H1 (cell line): ENCODE measurements around the gene CADM1. TPM values are rescaled to one million over a fixed set of nuclear protein-coding genes. Genes with fewer than 3 reads are reported as not detected.

ENCODE experiments used
- CTCF ChIA-PET: fragments of 300-600 bp; sonication (Branson Sonifier 250); formaldehyde crosslinking; loops from one replicate; lab custom pipeline; 2021; ENCODE audit not compliant: partially characterized antibody; lab: Charles Lee
- POLR2A ChIA-PET: fragments of 300-600 bp; sonication (Branson Sonifier 250); formaldehyde crosslinking; loops from one replicate; lab custom pipeline; 2021; ENCODE audit warnings: inconsistent platforms; ENCODE audit not compliant: partially characterized antibody; lab: Charles Lee
- DNase-seq, 2 experiments: peaks; one replicate each; pipeline versions ENCODE4 v3.0.0 to v3.0.0-alpha.2; 2010 to 2022; ENCODE audit warnings: low spot score in 2 of 2, low read depth in 1 of 2, mixed read lengths in 1 of 2
- FAIRE-seq: peaks from 2 replicates; lab custom pipeline; 2011; peaks lifted over from hg19 to GRCh38; lab: Jason Lieb, UNC
- H2AFZ ChIP-seq: 2 replicates; pipeline ENCODE4 v1.8.1; 2012; ENCODE audit warnings: low read length, inconsistent platforms
- H2AK5ac ChIP-seq: 2 replicates; pipeline ENCODE4 v1.6.1; 2013; ENCODE audit warnings: low read depth, low read length
- H2BK120ac ChIP-seq: replicated peaks from 2 replicates; pipeline ENCODE3; 2013; ENCODE audit warnings: low read depth, low read length, inconsistent platforms
- H2BK12ac ChIP-seq: 2 replicates; pipeline ENCODE4 v1.6.1; 2013; ENCODE audit warnings: low read depth, low read length
- H2BK15ac ChIP-seq: 2 replicates; pipeline ENCODE4 v1.6.1; 2013; ENCODE audit warnings: low read length
- H2BK20ac ChIP-seq: 2 replicates; pipeline ENCODE4 v1.6.1; 2013; ENCODE audit warnings: low read length
- H2BK5ac ChIP-seq: 2 replicates; pipeline ENCODE4 v1.6.1; 2013; ENCODE audit warnings: low read depth, low read length
- H3K14ac ChIP-seq: 2 replicates; pipeline ENCODE4 v1.6.1; 2013; ENCODE audit warnings: inconsistent platforms; ENCODE audit not compliant: insufficient read length
- H3K18ac ChIP-seq: 2 replicates; pipeline ENCODE4 v1.6.1; 2013; ENCODE audit warnings: low read length; ENCODE audit errors: extremely low read depth
- H3K23ac ChIP-seq: 2 replicates; pipeline ENCODE4 v1.6.1; 2013; ENCODE audit warnings: inconsistent platforms; ENCODE audit not compliant: insufficient read length
- H3K23me2 ChIP-seq: 2 replicates; pipeline ENCODE4 v1.6.1; 2013; ENCODE audit warnings: low read depth, low read length
- H3K27ac ChIP-seq: 2 replicates; pipeline ENCODE4 v1.6.1; 2011; ENCODE audit warnings: low read depth, low read length, inconsistent platforms
- H3K27me3 ChIP-seq, 4 experiments: replicated peaks in 1 of 4; 1 replicate in 1 of 4; 2 replicates in 3 of 4; pipeline versions ENCODE4 v1.6.1 to v1.8.1; 2011 to 2013; ENCODE audit warnings: low read length in 3 of 4, mild to moderate bottlenecking in 3 of 4, inconsistent platforms in 2 of 4, mixed read lengths in 2 of 4, moderate library complexity in 1 of 4; ENCODE audit not compliant: control insufficient read depth in 3 of 4, insufficient read depth in 3 of 4; ENCODE audit errors: extremely low read depth in 1 of 4
- H3K36me3 ChIP-seq, 4 experiments: 2 replicates each; pipeline versions ENCODE4 v1.6.1 to v1.8.1; 2011 to 2013; ENCODE audit warnings: mild to moderate bottlenecking in 4 of 4, low read length in 3 of 4, moderate library complexity in 2 of 4, control low read depth in 1 of 4, inconsistent platforms in 1 of 4; ENCODE audit not compliant: insufficient read depth in 4 of 4, control insufficient read depth in 2 of 4
- H3K4ac ChIP-seq: replicated peaks from 2 replicates; pipeline ENCODE3; 2013; ENCODE audit warnings: low read length, low read depth, mixed read lengths, inconsistent platforms; ENCODE audit not compliant: insufficient read length
- H3K4me1 ChIP-seq, 4 experiments: replicated peaks in 1 of 4; 1 replicate in 1 of 4; 2 replicates in 3 of 4; pipeline versions ENCODE4 v1.6.1 to v1.8.1; 2011 to 2013; ENCODE audit warnings: low read length in 3 of 4, inconsistent platforms in 2 of 4, mixed read lengths in 1 of 4; ENCODE audit not compliant: insufficient read depth in 4 of 4, control insufficient read depth in 3 of 4
- H3K4me2 ChIP-seq, 2 experiments: 2 replicates each; pipeline versions ENCODE4 v1.6.1 to v1.8.1; 2011 to 2013; ENCODE audit warnings: low read depth in 2 of 2, low read length in 2 of 2, control low read depth in 1 of 2, inconsistent platforms in 1 of 2, mild to moderate bottlenecking in 1 of 2; ENCODE audit not compliant: insufficient read depth in 1 of 2
- H3K4me3 ChIP-seq, 4 experiments: fragments of 200-600, 300-600 bp in 1 of 4; sonication (generic), shearing (Covaris generic), sonication (Bioruptor Twin) in 1 of 4; 2 replicates each; pipeline versions ENCODE4 v1.5.1 to v1.8.1; 2011 to 2016; ENCODE audit warnings: low read length in 4 of 4, low read depth in 3 of 4, control low read depth in 2 of 4, inconsistent platforms in 2 of 4, mild to moderate bottlenecking in 2 of 4, mixed read lengths in 1 of 4, moderate library complexity in 1 of 4; ENCODE audit not compliant: insufficient read depth in 2 of 4; ENCODE audit errors: extremely low read depth in 1 of 4
- H3K56ac ChIP-seq: replicated peaks from 2 replicates; pipeline ENCODE3; 2013; ENCODE audit warnings: low read depth, mild to moderate bottlenecking, mixed read lengths, low read length, inconsistent platforms; ENCODE audit not compliant: insufficient read length
- H3K79me1 ChIP-seq: 2 replicates; pipeline ENCODE4 v1.6.1; 2013; ENCODE audit warnings: low read depth, low read length, control low read depth
- H3K79me2 ChIP-seq, 2 experiments: 2 replicates each; pipeline versions ENCODE4 v1.6.1 to v1.8.1; 2012 to 2013; ENCODE audit warnings: low read length in 2 of 2, mild to moderate bottlenecking in 2 of 2, inconsistent platforms in 1 of 2; ENCODE audit not compliant: insufficient read depth in 2 of 2, control insufficient read depth in 1 of 2
- H3K9ac ChIP-seq, 4 experiments: replicated peaks in 1 of 4; 1 replicate in 1 of 4; 2 replicates in 3 of 4; pipeline versions ENCODE4 v1.6.1 to v1.8.1; 2011 to 2013; ENCODE audit warnings: low read depth in 3 of 4, low read length in 3 of 4, control low read depth in 2 of 4, mild to moderate bottlenecking in 2 of 4, moderate library complexity in 2 of 4, inconsistent platforms in 1 of 4; ENCODE audit errors: extremely low read depth in 1 of 4
- H3K9me3 ChIP-seq, 2 experiments: 2 replicates each; pipeline versions ENCODE4 v1.6.1 to v1.8.1; 2012 to 2013; ENCODE audit warnings: mild to moderate bottlenecking in 2 of 2, moderate library complexity in 2 of 2, control low read depth in 1 of 2, inconsistent platforms in 1 of 2, low read depth in 1 of 2, low read length in 1 of 2, mixed read lengths in 1 of 2; ENCODE audit not compliant: insufficient read depth in 2 of 2
- H4K20me1 ChIP-seq, 2 experiments: replicated peaks in 1 of 2; 2 replicates each; pipeline versions ENCODE3 to v1.8.1; 2011 to 2013; ENCODE audit warnings: inconsistent platforms in 2 of 2, low read length in 2 of 2, mild to moderate bottlenecking in 1 of 2; ENCODE audit not compliant: insufficient read depth in 2 of 2, control insufficient read depth in 1 of 2
- H4K5ac ChIP-seq: 2 replicates; pipeline ENCODE4 v1.6.1; 2013; ENCODE audit warnings: low read length, low read depth, mixed read lengths, inconsistent platforms; ENCODE audit not compliant: insufficient read length
- H4K8ac ChIP-seq: 2 replicates; pipeline ENCODE4 v1.8.0; 2013; ENCODE audit warnings: mild to moderate bottlenecking, moderate library complexity, low read length, inconsistent platforms; ENCODE audit not compliant: insufficient read depth; ENCODE audit errors: extremely low read depth
- H4K91ac ChIP-seq: replicated peaks from 2 replicates; pipeline ENCODE3; 2013; ENCODE audit warnings: low read length, mixed read lengths, inconsistent platforms; ENCODE audit not compliant: insufficient read length
- CBX8 ChIP-seq: fragments of 300-800, 300-1000 bp; sonication (generic); IDR thresholded peaks from 2 replicates; pipeline ENCODE4 v1.7.1; 2016; ENCODE audit warnings: low read depth, low read length, borderline replicate concordance
- FOSL1 ChIP-seq: IDR thresholded peaks from 2 replicates; pipeline ENCODE4 v1.6.1; 2011; ENCODE audit warnings: mild to moderate bottlenecking, low read depth, low read length, moderate library complexity; ENCODE audit not compliant: insufficient read depth
- NANOG ChIP-seq: IDR thresholded peaks from 2 replicates; pipeline ENCODE4 v1.6.1; 2011; ENCODE audit warnings: low read length, low read depth, mild to moderate bottlenecking, inconsistent platforms; ENCODE audit not compliant: insufficient read depth, poor library complexity, severe bottlenecking
- PHF8 ChIP-seq: fragments of 200-600 bp; sonication (generic); conservative IDR thresholded peaks from 2 replicates; pipeline ENCODE4 v1.7.1; 2012; ENCODE audit warnings: low read depth, mild to moderate bottlenecking, inconsistent platforms, low read length, moderate library complexity
- RXRA ChIP-seq: IDR thresholded peaks from 2 replicates; pipeline ENCODE4 v1.6.1; 2011; ENCODE audit warnings: low read depth, mild to moderate bottlenecking, low read length, moderate library complexity; ENCODE audit not compliant: insufficient read depth
- SIX5 ChIP-seq: IDR thresholded peaks from 2 replicates; pipeline ENCODE4 v1.6.1; 2011; ENCODE audit warnings: mild to moderate bottlenecking, low read depth, low read length
- SP2 ChIP-seq: IDR thresholded peaks from 2 replicates; pipeline ENCODE4 v1.6.1; 2012; ENCODE audit warnings: mild to moderate bottlenecking, low read length, inconsistent platforms
- TBP ChIP-seq: IDR thresholded peaks from 2 replicates; pipeline ENCODE4 v1.6.1; 2011; ENCODE audit warnings: low read depth, low read length, improper control_type of control experiment
- WGBS, 2 experiments: shearing (Covaris generic) in 1 of 2; methylation state at CpG; one replicate each; pipeline versions ENCODE4 v1.1.6 to v1.1.7; 2013 to 2015; ENCODE audit warnings: low lambda C conversion rate in 2 of 2, mixed read lengths in 2 of 2, inconsistent platforms in 1 of 2, low coverage in 1 of 2, missing lambda C conversion rate in 1 of 2; ENCODE audit not compliant: insufficient replicate concordance in 2 of 2, insufficient coverage in 1 of 2, insufficient read length in 1 of 2; ENCODE audit errors: extremely low coverage in 1 of 2, missing lambda C conversion rate in 1 of 2; 5-methylcytosine and 5-hydroxymethylcytosine counted together
- polyA plus RNA-seq, 7 experiments: library from polyadenylated mRNA; depleted of rRNA in 3 of 7; stranded (reverse) in 5 of 7; unstranded in 2 of 7; fragments of >200 nt in 5 of 7; fragments of 200-250 nt in 2 of 7; gene quantifications; 1 replicate in 5 of 7; 2 replicates in 1 of 7; 4 replicates in 1 of 7; pipeline versions ENCODE4 v1.2.1 to v1.2.3, GENCODE V29; 2011 to 2013; ENCODE audit warnings: missing spikeins in 2 of 7, mixed read lengths in 2 of 7
- total RNA-seq: library from RNA; stranded (reverse); fragmentation: NEBNext Ultra II Directional; extraction: Animal tissue kit (Norgen Biotek cat#: 25700); gene quantifications from 2 replicates; pipeline ENCODE4 v1.2.1, GENCODE V29; 2021
- TF ChIP-seq, protein P1 (sequence below): IDR thresholded peaks from 2 replicates; pipeline ENCODE4 v1.6.1; 2012; ENCODE audit warnings: inconsistent platforms
- TF ChIP-seq, protein P2 (sequence below): IDR thresholded peaks from 2 replicates; pipeline ENCODE4 v1.6.1; 2011; ENCODE audit warnings: low read depth, mild to moderate bottlenecking, low read length; ENCODE audit not compliant: insufficient read depth
- TF ChIP-seq, protein P3 (sequence below): IDR thresholded peaks from 2 replicates; pipeline ENCODE4 v1.6.1; 2011; ENCODE audit warnings: low read length, improper control_type of control experiment

Gene CADM1
- total and polyA plus RNA-seq, 2 of the 8 experiments (the other 6 are each of a cell fraction or from before 2014, with no cell fraction given) = 8.3 to 25.3 TPM

DNA sequence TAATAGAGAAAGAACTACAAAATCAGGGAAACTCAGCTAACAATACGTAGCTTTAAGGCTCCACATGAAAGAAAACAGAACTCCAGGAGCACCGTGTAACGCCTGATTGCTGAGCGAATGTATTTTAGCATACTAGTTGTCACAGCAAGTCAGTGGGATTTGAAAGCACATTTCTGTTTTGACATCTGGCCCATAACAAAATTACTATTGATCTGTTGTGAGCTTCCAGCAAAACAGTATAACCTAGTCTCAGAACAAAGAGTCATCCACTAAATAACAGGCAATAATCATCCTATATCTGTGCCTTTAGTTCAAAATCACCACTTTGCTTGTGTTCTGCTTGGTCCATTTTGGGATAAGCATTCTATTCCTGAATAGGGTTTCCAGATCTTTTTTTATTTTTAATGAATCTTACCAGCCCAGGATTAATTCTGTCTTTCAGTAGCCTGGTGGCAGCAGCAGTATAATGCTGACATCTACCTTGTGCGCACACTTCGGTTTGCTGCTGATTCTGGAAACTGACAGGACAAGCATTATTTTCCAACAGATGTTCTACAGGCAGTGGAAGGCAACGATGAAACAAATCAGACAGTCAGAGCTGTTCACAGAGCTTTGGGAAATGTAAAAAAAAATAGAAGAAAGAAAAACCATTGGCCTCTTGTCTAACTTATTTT is 66.2 kb downstream of the CADM1 start:
- no peak overlapping the region for H2AFZ ChIP-seq
- WGBS, 2 experiments = 83% methylated on average over 7 of the region's 7 CpGs; no CpG with 5 or more reads in 1 of the 2 experiments
- CTCF ChIA-PET = interaction anchor here (1.2 to 1.8 kb wide), 3 partner anchors 9 to 663 kb away, joined by 3 to 5 read pairs (median 4); no protein-coding TSS in a partner anchor
- H4K8ac ChIP-seq = no peak overlapping the region
- H3K14ac ChIP-seq = no peak overlapping the region
- no peak overlapping the region for H4K5ac ChIP-seq
- no peaks in the 10 kb centered on the region for H3K23me2 ChIP-seq
- H4K20me1 ChIP-seq = no peaks in the 10 kb centered on the region
- no peak overlapping the region for H3K56ac ChIP-seq
- no peak overlapping the region for H2BK120ac ChIP-seq
- no peak overlapping the region for H3K23ac ChIP-seq
- H3K79me2 ChIP-seq = no peaks in the 10 kb centered on the region
- no peak overlapping the region for H3K4me2 ChIP-seq
- H3K79me1 ChIP-seq = no peaks in the 10 kb centered on the region
- no peaks in the 10 kb centered on the region for H3K36me3 ChIP-seq
- H2BK15ac ChIP-seq = no peak overlapping the region
- no peak overlapping the region for H3K9ac ChIP-seq
- POLR2A ChIA-PET = no interaction called here
- H3K4me1 ChIP-seq = peaks cover 0 to 2% (median 0%) of the 10 kb centered on the region in 4 experiments; a peak in 1 of 7 replicates
- no peak overlapping the region for H2BK12ac ChIP-seq
- FAIRE-seq (no peak), DNase-seq (no peak)
- no peak overlapping the region for H3K18ac ChIP-seq
- H2BK20ac ChIP-seq = no peak overlapping the region
- H3K4ac ChIP-seq = no peak overlapping the region
- no peaks in the 10 kb centered on the region for H3K9me3 ChIP-seq
- H3K4me3 ChIP-seq = no peak overlapping the region
- H2AK5ac ChIP-seq = no peak overlapping the region
- no peak overlapping the region for H2BK5ac ChIP-seq
- H3K27me3 ChIP-seq = no peaks in the 10 kb centered on the region
- no peak overlapping the region for H3K27ac ChIP-seq
- H4K91ac ChIP-seq = no peak overlapping the region
- TF ChIP-seq TBP (no peak), RXRA (no peak), SP2 (no peak), PHF8 (no peak), NANOG (no peak), FOSL1 (no peak), CBX8 (no peak), SIX5 (no peak)
- TF ChIP-seq, protein P1, sequence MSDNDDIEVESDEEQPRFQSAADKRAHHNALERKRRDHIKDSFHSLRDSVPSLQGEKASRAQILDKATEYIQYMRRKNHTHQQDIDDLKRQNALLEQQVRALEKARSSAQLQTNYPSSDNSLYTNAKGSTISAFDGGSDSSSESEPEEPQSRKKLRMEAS = no peak
- TF ChIP-seq, protein P2, sequence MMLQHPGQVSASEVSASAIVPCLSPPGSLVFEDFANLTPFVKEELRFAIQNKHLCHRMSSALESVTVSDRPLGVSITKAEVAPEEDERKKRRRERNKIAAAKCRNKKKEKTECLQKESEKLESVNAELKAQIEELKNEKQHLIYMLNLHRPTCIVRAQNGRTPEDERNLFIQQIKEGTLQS = no peak
- TF ChIP-seq, protein P3, sequence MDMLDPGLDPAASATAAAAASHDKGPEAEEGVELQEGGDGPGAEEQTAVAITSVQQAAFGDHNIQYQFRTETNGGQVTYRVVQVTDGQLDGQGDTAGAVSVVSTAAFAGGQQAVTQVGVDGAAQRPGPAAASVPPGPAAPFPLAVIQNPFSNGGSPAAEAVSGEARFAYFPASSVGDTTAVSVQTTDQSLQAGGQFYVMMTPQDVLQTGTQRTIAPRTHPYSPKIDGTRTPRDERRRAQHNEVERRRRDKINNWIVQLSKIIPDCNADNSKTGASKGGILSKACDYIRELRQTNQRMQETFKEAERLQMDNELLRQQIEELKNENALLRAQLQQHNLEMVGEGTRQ = no peak
